ENCODE results near the gene HLF.

Gene HLF

DNA sequence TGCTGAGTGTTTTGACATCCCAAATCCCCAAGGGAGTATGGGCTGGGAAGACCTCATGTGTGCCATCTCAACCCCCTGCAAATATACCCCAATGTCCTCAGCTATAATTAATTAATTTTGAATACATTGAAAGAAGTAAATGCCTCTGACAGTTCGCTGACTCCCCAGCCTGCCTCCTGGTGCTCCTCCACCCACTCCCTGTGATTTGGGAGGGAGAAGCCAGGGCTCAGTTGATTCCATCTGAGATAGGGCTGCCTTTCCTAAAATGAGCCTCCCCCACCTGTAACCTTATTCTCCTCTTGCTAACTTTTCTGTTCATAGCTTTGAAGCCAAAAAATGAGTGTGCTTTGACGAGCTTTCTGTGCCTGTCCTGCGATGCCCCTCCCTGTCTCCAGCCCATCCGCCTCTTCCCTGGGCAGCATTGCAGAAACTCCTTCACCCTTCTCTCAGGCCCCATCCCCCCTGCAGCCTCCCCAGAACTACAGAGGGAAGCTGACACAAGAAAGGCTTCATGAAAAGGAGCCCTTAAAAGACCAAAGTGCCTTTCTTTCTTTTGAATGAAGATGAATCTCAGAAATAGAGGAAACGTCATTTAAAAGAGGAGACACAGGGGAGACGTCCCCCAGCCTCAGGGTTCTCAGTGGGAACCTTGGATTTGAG lies 70.3 kb downstream of the HLF start:
- Histone ChIP-seq H3K27ac (no peak overlapping the region), H3K4me3 (ENCODE audit: low read depth in 1 of 2, low read length in 1 of 2) (no peak overlapping the region), H3K9me3 (no peaks in the 10 kb centered on the region), H3K4me1 (ENCODE audit: control insufficient read depth in 1 of 2, insufficient read depth in 1 of 2, low read depth in 1 of 2, low read length in 1 of 2) (no peaks in the 10 kb centered on the region), H3K27me3 (peaks cover 3% of the 10 kb centered on the region), H3K36me3 (no peaks in the 10 kb centered on the region)
- no peak for TF ChIP-seq CTCF (IDR thresholded peaks at IDR 0.05)

GRCh38 chr17:55335625-55336024 lies 70.9 kb downstream of the HLF start:
- Histone ChIP-seq H3K27ac (no peak overlapping the region), H3K4me1 (ENCODE audit: control insufficient read depth in 1 of 2, insufficient read depth in 1 of 2, low read depth in 1 of 2, low read length in 1 of 2) (no peaks in the 10 kb centered on the region), H3K9me3 (no peaks in the 10 kb centered on the region), H3K36me3 (no peaks in the 10 kb centered on the region), H3K4me3 (ENCODE audit: low read depth in 1 of 2, low read length in 1 of 2) (no peak overlapping the region), H3K27me3 (peaks cover 3% of the 10 kb centered on the region)
- TF ChIP-seq CTCF (IDR thresholded peaks at IDR 0.05), result no peak

- no peak for TF ChIP-seq CTCF (IDR thresholded peaks at IDR 0.05)
- Histone ChIP-seq H3K36me3 (no peaks in the 10 kb centered on the region), H3K27me3 (peaks cover 3% of the 10 kb centered on the region), H3K9me3 (no peaks in the 10 kb centered on the region), H3K4me3 (ENCODE audit: low read depth in 1 of 2, low read length in 1 of 2) (no peak overlapping the region), H3K4me1 (ENCODE audit: control insufficient read depth in 1 of 2, insufficient read depth in 1 of 2, low read depth in 1 of 2, low read length in 1 of 2) (no peaks in the 10 kb centered on the region), H3K27ac (no peak overlapping the region)
Measured at GRCh38 chr17:55336426-55336825, 71.7 kb downstream of the HLF start.

DNA sequence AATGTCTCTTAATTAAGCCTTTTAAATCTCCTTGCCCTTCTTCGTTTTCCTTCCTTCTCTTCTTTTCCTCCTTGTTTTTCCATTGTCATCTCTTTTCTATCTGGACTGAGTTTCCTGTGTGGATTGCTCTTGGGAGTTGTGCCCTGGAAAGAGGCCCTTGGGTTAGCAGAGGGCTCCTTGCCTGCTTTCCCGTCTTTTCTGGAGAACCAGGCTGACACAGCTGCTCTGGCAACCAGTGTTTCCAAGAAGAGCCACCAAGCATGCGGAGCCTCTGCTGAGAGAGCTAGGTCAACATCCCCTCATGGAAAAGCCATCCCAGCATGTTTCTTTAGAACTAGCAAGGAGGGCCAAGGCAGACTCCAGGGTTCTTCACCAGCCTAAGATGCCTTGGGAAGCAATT lies 75.4 kb downstream of the HLF start:
- Histone ChIP-seq H3K4me1 (ENCODE audit: control insufficient read depth in 1 of 2, insufficient read depth in 1 of 2, low read depth in 1 of 2, low read length in 1 of 2) (no peaks in the 10 kb centered on the region), H3K4me3 (ENCODE audit: low read depth in 1 of 2, low read length in 1 of 2) (no peak overlapping the region), H3K27ac (no peak overlapping the region), H3K36me3 (no peaks in the 10 kb centered on the region), H3K9me3 (no peaks in the 10 kb centered on the region), H3K27me3 (peaks cover 3% of the 10 kb centered on the region)
- no peak for TF ChIP-seq CTCF (IDR thresholded peaks at IDR 0.05)

- Histone ChIP-seq H3K4me1 (ENCODE audit: control insufficient read depth in 1 of 2, insufficient read depth in 1 of 2, low read depth in 1 of 2, low read length in 1 of 2) (no peaks in the 10 kb centered on the region), H3K36me3 (no peaks in the 10 kb centered on the region), H3K9me3 (no peaks in the 10 kb centered on the region), H3K27me3 (peaks cover 3% of the 10 kb centered on the region), H3K27ac (no peak overlapping the region), H3K4me3 (ENCODE audit: low read depth in 1 of 2, low read length in 1 of 2) (no peak overlapping the region)
- no peak for TF ChIP-seq CTCF (IDR thresholded peaks at IDR 0.05)
Measured at GRCh38 chr17:55340686-55341085, 75.9 kb downstream of the HLF start.
